ENCODE measurements around the gene MID1IP1. TPM values are rescaled to one million over a fixed set of nuclear protein-coding genes. Genes with fewer than 3 reads are reported as not detected.

The MID1IP1 gene
- 10 to 100 TPM; 24.5 to 34.7 TPM for total RNA-seq

GRCh38 chrX:38800981-38801845 is at the start of gene MID1IP1:
MID1IP1 (plus strand) TSS chrX:38801459; CDS start chrX:38804947, 3,488 bp downstream.
- Mint-ChIP-seq H3K36me3 (peaks cover 4% of the 10 kb centered on the region), H3K4me3 (peak within 1 kb of the TSS; percentile 97), H3K27me3 (peaks cover 0 to 17% of the 10 kb centered on the region in 2 donors), H3K4me1 (ENCODE audit: low read depth in 2 of 2) (peaks cover 14 to 21% of the 10 kb centered on the region in 2 donors), H3K9me3 (no peaks in the 10 kb centered on the region), H3K27ac (peak within 1 kb of the TSS; percentile 74 to 76)
- DNase-seq (ENCODE audit: low spot score) (peak; percentile 79), ATAC-seq (peak; percentile 75 to 83)

- Mint-ChIP-seq H3K36me3 (no peaks in the 10 kb centered on the region), H3K27ac (no peak overlapping the region), H3K9me3 (no peaks in the 10 kb centered on the region), H3K27me3 (peaks cover 9 to 27% of the 10 kb centered on the region in 2 donors), H3K4me3 (no peak overlapping the region), H3K4me1 (ENCODE audit: low read depth in 2 of 2) (no peaks in the 10 kb centered on the region)
- DNase-seq (ENCODE audit: low spot score) (no peak), ATAC-seq (no peak)
Observed at GRCh38 chrX:38754102-38754790, 47.0 kb upstream of the MID1IP1 start.

GRCh38 chrX:38754818-38755718 is 46.2 kb upstream of the MID1IP1 start:
- ATAC-seq: peak in 1 of 2 donors; percentile 55
- Mint-ChIP-seq H3K4me1 (ENCODE audit: low read depth in 2 of 2) (no peaks in the 10 kb centered on the region), H3K27ac (no peak overlapping the region)

GRCh38 chrX:38760883-38761282 is 40.4 kb upstream of the MID1IP1 start:
- Mint-ChIP-seq H3K36me3 (no peaks in the 10 kb centered on the region), H3K4me1 (ENCODE audit: low read depth in 2 of 2) (no peaks in the 10 kb centered on the region), H3K9me3 (no peaks in the 10 kb centered on the region), H3K27ac (no peak overlapping the region), H3K27me3 (peaks cover 17 to 25% of the 10 kb centered on the region in 2 donors), H3K4me3 (no peak overlapping the region)
- DNase-seq (ENCODE audit: low spot score) (no peak), ATAC-seq (no peak)

More at GRCh38 chrX:38754818-38755718, 46.2 kb upstream of the MID1IP1 start:
- H3K36me3 Mint-ChIP-seq: no peaks in the 10 kb centered on the region
- no peaks in the 10 kb centered on the region for H3K9me3 Mint-ChIP-seq
- H3K4me3 Mint-ChIP-seq: no peak overlapping the region
- peaks cover 9 to 29% of the 10 kb centered on the region in 2 donors for H3K27me3 Mint-ChIP-seq
- DNase-seq (ENCODE audit: low spot score): no peak

- no peaks in the 10 kb centered on the region for H3K9me3 Mint-ChIP-seq
- H3K4me1 Mint-ChIP-seq (ENCODE audit: low read depth in 2 of 2): no peaks in the 10 kb centered on the region
- no peaks in the 10 kb centered on the region for H3K36me3 Mint-ChIP-seq
- DNase-seq (ENCODE audit: low spot score) (no peak), ATAC-seq (no peak)
- no peak overlapping the region for H3K4me3 Mint-ChIP-seq
- peaks cover 0 to 16% of the 10 kb centered on the region in 2 donors for H3K27me3 Mint-ChIP-seq
- H3K27ac Mint-ChIP-seq: no peak overlapping the region
Observed at GRCh38 chrX:38768079-38768478, 33.2 kb upstream of the MID1IP1 start.

- H3K4me3 Mint-ChIP-seq: no peak overlapping the region
- peaks cover 0 to 17% of the 10 kb centered on the region in 2 donors for H3K27me3 Mint-ChIP-seq
- H3K9me3 Mint-ChIP-seq: no peaks in the 10 kb centered on the region
- H3K27ac Mint-ChIP-seq: no peak overlapping the region
- H3K36me3 Mint-ChIP-seq: no peaks in the 10 kb centered on the region
- DNase-seq (ENCODE audit: low spot score) (no peak), ATAC-seq (peak in 1 of 2 donors; percentile 36)
- H3K4me1 Mint-ChIP-seq (ENCODE audit: low read depth in 2 of 2): no peaks in the 10 kb centered on the region
Observed at GRCh38 chrX:38770152-38770551, 31.1 kb upstream of the MID1IP1 start.

GRCh38 chrX:38774249-38774648 is 27.0 kb upstream of the MID1IP1 start:
- H3K4me1 Mint-ChIP-seq (ENCODE audit: low read depth in 2 of 2): no peaks in the 10 kb centered on the region
- DNase-seq (ENCODE audit: low spot score) (no peak), ATAC-seq (peak in 1 of 2 donors; percentile 28)
- peaks cover 7 to 16% of the 10 kb centered on the region in 2 donors for H3K27me3 Mint-ChIP-seq
- H3K27ac Mint-ChIP-seq: no peak overlapping the region
- H3K9me3 Mint-ChIP-seq: no peaks in the 10 kb centered on the region
- H3K36me3 Mint-ChIP-seq: no peaks in the 10 kb centered on the region
- no peak overlapping the region for H3K4me3 Mint-ChIP-seq

- no peak for DNase-seq (ENCODE audit: low spot score)
- Mint-ChIP-seq H3K27ac (no peak overlapping the region), H3K36me3 (no peaks in the 10 kb centered on the region), H3K9me3 (no peaks in the 10 kb centered on the region), H3K27me3 (peaks cover 0 to 14% of the 10 kb centered on the region in 2 donors), H3K4me3 (no peak overlapping the region), H3K4me1 (ENCODE audit: low read depth in 2 of 2) (peaks cover 7 to 8% of the 10 kb centered on the region in 2 donors)
- ATAC-seq: no peak
Observed at GRCh38 chrX:38796946-38797345, 4.3 kb upstream of the MID1IP1 start.

- H3K4me1 Mint-ChIP-seq (ENCODE audit: low read depth in 2 of 2): peaks cover 14 to 16% of the 10 kb centered on the region in 2 donors
- H3K27me3 Mint-ChIP-seq: peaks cover 0 to 17% of the 10 kb centered on the region in 2 donors
- no peak overlapping the region for H3K4me3 Mint-ChIP-seq
- H3K27ac Mint-ChIP-seq: no peak overlapping the region
- DNase-seq (ENCODE audit: low spot score) (no peak), ATAC-seq (no peak)
- no peaks in the 10 kb centered on the region for H3K36me3 Mint-ChIP-seq
- no peaks in the 10 kb centered on the region for H3K9me3 Mint-ChIP-seq
Observed at GRCh38 chrX:38798956-38799355, 2.3 kb upstream of the MID1IP1 start.

GRCh38 chrX:38799995-38800580 is 1.2 kb upstream of the MID1IP1 start:
- no peak for DNase-seq (ENCODE audit: low spot score)
- Mint-ChIP-seq H3K36me3 (no peaks in the 10 kb centered on the region), H3K4me3 (no peak overlapping the region), H3K9me3 (no peaks in the 10 kb centered on the region), H3K27ac (no peak overlapping the region), H3K4me1 (ENCODE audit: low read depth in 2 of 2) (peaks cover 14 to 16% of the 10 kb centered on the region in 2 donors), H3K27me3 (peaks cover 0 to 17% of the 10 kb centered on the region in 2 donors)
- no peak for ATAC-seq

GRCh38 chrX:38803243-38803587 is 2.0 kb downstream of the MID1IP1 start:
- peak overlapping the region; percentile 65 to 94 for H3K27ac Mint-ChIP-seq

GRCh38 chrX:38803588-38804431 is 2.6 kb downstream of the MID1IP1 start:
- H3K4me1 Mint-ChIP-seq (ENCODE audit: low read depth in 2 of 2): peaks cover 14 to 24% of the 10 kb centered on the region in 2 donors
- H3K27ac Mint-ChIP-seq: peak overlapping the region; percentile 91 to 94
- DNase-seq (ENCODE audit: low spot score) (peak; percentile 80), ATAC-seq (peak; percentile 84 to 85)
- peaks cover 4% of the 10 kb centered on the region for H3K36me3 Mint-ChIP-seq
- H3K4me3 Mint-ChIP-seq: peak overlapping the region; percentile 97
- no peaks in the 10 kb centered on the region for H3K9me3 Mint-ChIP-seq
- peaks cover 0 to 9% of the 10 kb centered on the region in 2 donors for H3K27me3 Mint-ChIP-seq

More at GRCh38 chrX:38803243-38803587, 2.0 kb downstream of the MID1IP1 start:
- ATAC-seq (no peak), DNase-seq (ENCODE audit: low spot score) (no peak)
- peaks cover 4% of the 10 kb centered on the region for H3K36me3 Mint-ChIP-seq
- H3K27me3 Mint-ChIP-seq: peaks cover 0 to 11% of the 10 kb centered on the region in 2 donors
- peaks cover 14 to 24% of the 10 kb centered on the region in 2 donors for H3K4me1 Mint-ChIP-seq (ENCODE audit: low read depth in 2 of 2)
- peak overlapping the region; percentile 97 for H3K4me3 Mint-ChIP-seq
- no peaks in the 10 kb centered on the region for H3K9me3 Mint-ChIP-seq

All from natural killer cell treated with Interleukin-12 subunit alpha and Interleukin-12 subunit beta and Interleukin-15 and Interleukin-18, amount 100 ng/mL, for 72 hours (primary cell).